ENCODE results near the gene EQTN. TPM values are rescaled to one million over a fixed set of nuclear protein-coding genes. Genes with fewer than 3 reads are reported as not detected.

Gene EQTN
- total RNA-seq, 1 donor from 2014 or later: not detected

- TF ChIP-seq POLR2AphosphoS5 (IDR thresholded peaks at IDR 0.05; ENCODE audit: insufficient read depth in 1 of 2, low read depth in 1 of 2): no peak
- H3K27me3 ChIP-seq: no peaks in the 10 kb centered on the region
- peaks cover 0 to 12% of the 10 kb centered on the region in 2 donors for H3K36me3 ChIP-seq
- H3K4me3 ChIP-seq: no peak overlapping the region
- peaks cover 2% of the 10 kb centered on the region for H3K4me1 ChIP-seq
- H3K27ac ChIP-seq: no peak overlapping the region
- no peak for DNase-seq (ENCODE audit: extremely low spot score in 2 of 2)
- no peaks in the 10 kb centered on the region for H3K9me3 ChIP-seq
- intact Hi-C loops (cut with DNase I): no loop called here
Observed at GRCh38 chr9:27328483-27328882, 31.5 kb upstream of the EQTN start.

GRCh38 chr9:27311184-27311583 is 14.2 kb upstream of the EQTN start:
- no peaks in the 10 kb centered on the region for H3K4me1 ChIP-seq
- intact Hi-C loops (cut with DNase I): no loop called here
- no peak for DNase-seq (ENCODE audit: extremely low spot score in 2 of 2)
- H3K27ac ChIP-seq: no peak overlapping the region
- H3K27me3 ChIP-seq: no peaks in the 10 kb centered on the region
- no peak for TF ChIP-seq CTCF (IDR thresholded peaks at IDR 0.05)
- no peak for TF ChIP-seq POLR2A (IDR thresholded peaks at IDR 0.05)
- no peak for TF ChIP-seq POLR2AphosphoS5 (IDR thresholded peaks at IDR 0.05; ENCODE audit: insufficient read depth in 1 of 2, low read depth in 1 of 2)
- no peaks in the 10 kb centered on the region for H3K36me3 ChIP-seq
- no peaks in the 10 kb centered on the region for H3K9me3 ChIP-seq
- no peak overlapping the region for H3K4me3 ChIP-seq

- H3K9me3 ChIP-seq: no peaks in the 10 kb centered on the region
- intact Hi-C loops (cut with DNase I): no loop called here
- no peaks in the 10 kb centered on the region for H3K36me3 ChIP-seq
- DNase-seq (ENCODE audit: extremely low spot score in 2 of 2): no peak
- no peaks in the 10 kb centered on the region for H3K4me1 ChIP-seq
- H3K4me3 ChIP-seq: no peak overlapping the region
- TF ChIP-seq POLR2AphosphoS5 (IDR thresholded peaks at IDR 0.05; ENCODE audit: insufficient read depth in 1 of 2, low read depth in 1 of 2) (no peak), CTCF (IDR thresholded peaks at IDR 0.05) (no peak), POLR2A (IDR thresholded peaks at IDR 0.05) (no peak)
- H3K27me3 ChIP-seq: no peaks in the 10 kb centered on the region
- no peak overlapping the region for H3K27ac ChIP-seq
Observed at GRCh38 chr9:27310582-27310981, 13.6 kb upstream of the EQTN start.

- Histone ChIP-seq H3K27ac (no peak overlapping the region), H3K9me3 (no peaks in the 10 kb centered on the region), H3K4me1 (no peaks in the 10 kb centered on the region), H3K4me3 (no peak overlapping the region), H3K36me3 (no peaks in the 10 kb centered on the region), H3K27me3 (no peaks in the 10 kb centered on the region)
- no peak for DNase-seq (ENCODE audit: extremely low spot score in 2 of 2)
- TF ChIP-seq POLR2AphosphoS5 (IDR thresholded peaks at IDR 0.05; ENCODE audit: insufficient read depth in 1 of 2, low read depth in 1 of 2): no peak
- no peak for TF ChIP-seq CTCF (IDR thresholded peaks at IDR 0.05)
- no peak for TF ChIP-seq POLR2A (IDR thresholded peaks at IDR 0.05)
- intact Hi-C loops (cut with DNase I): no loop called here
Observed at GRCh38 chr9:27308691-27309390, 11.9 kb upstream of the EQTN start.

GRCh38 chr9:27304521-27304920 is 7.6 kb upstream of the EQTN start:
- H3K36me3 ChIP-seq: no peaks in the 10 kb centered on the region
- no peak for TF ChIP-seq CTCF (IDR thresholded peaks at IDR 0.05)
- TF ChIP-seq POLR2AphosphoS5 (IDR thresholded peaks at IDR 0.05; ENCODE audit: insufficient read depth in 1 of 2, low read depth in 1 of 2): no peak
- TF ChIP-seq POLR2A (IDR thresholded peaks at IDR 0.05): no peak
- H3K27me3 ChIP-seq: no peaks in the 10 kb centered on the region
- intact Hi-C loops (cut with DNase I): no loop called here
- H3K4me1 ChIP-seq: no peaks in the 10 kb centered on the region
- H3K27ac ChIP-seq: no peak overlapping the region
- no peak for DNase-seq (ENCODE audit: extremely low spot score in 2 of 2)
- H3K4me3 ChIP-seq: no peak overlapping the region
- H3K9me3 ChIP-seq: no peaks in the 10 kb centered on the region

Data from vagina (tissue), 2 donors.